HepG2 (cell line): ENCODE data around the gene MIPEP. TPM values are rescaled to one million over a fixed set of nuclear protein-coding genes. Genes with fewer than 3 reads are reported as not detected.

Experiments used
- ATAC-seq: fragments of 200-7000 bp; cut with Tn5 transposase; 3 replicates; pipeline ENCODE4 v1.9.1; 2020; ENCODE audit warnings: mild to moderate bottlenecking, moderate library complexity
- BruUV-seq: library from RNA; stranded (reverse); fragments of 400-500 nt; replicated peaks from 2 replicates; lab custom pipeline; 2021; lab: Mats Ljungman, UMichigan
- CTCF ChIA-PET: fragments of 300-600 bp; formaldehyde crosslinking; extraction: SDS; loops from one replicate; lab custom pipeline; 2021; ENCODE audit warnings: low total read pairs, inconsistent platforms, low intra/inter-chr PET ratio; lab: Yijun Ruan, JAX
- POLR2A ChIA-PET: fragments of 350-600 bp; sonication (Branson Sonifier 250); formaldehyde crosslinking; loops from one replicate; lab custom pipeline; 2020; ENCODE audit warnings: antibody characterized with exemption, inconsistent platforms; lab: Yijun Ruan, JAX
- DNase-seq: peaks from one replicate; pipeline ENCODE4 v3.0.0-alpha.2; 2015; ENCODE audit warnings: low spot score
- FAIRE-seq: peaks from 3 replicates; lab custom pipeline; 2011; peaks lifted over from hg19 to GRCh38; lab: Jason Lieb, UNC
- H2AFZ ChIP-seq: one replicate; pipeline ENCODE4 v1.6.1; 2011; ENCODE audit warnings: low read length, inconsistent platforms
- H3K27ac ChIP-seq: fragments of 300-600 bp; 3 replicates; pipeline ENCODE4 v1.8.0; 2011; ENCODE audit warnings: mixed run types, mild to moderate bottlenecking, mixed read lengths, low read length, inconsistent platforms; ENCODE audit not compliant: insufficient read depth; ENCODE audit errors: extremely low read length
- H3K27me3 ChIP-seq, 2 experiments: fragments of 200-600 bp in 1 of 2; 2 replicates in 1 of 2; 3 replicates in 1 of 2; pipeline versions ENCODE4 v1.6.0 to v1.8.0; 2011; ENCODE audit warnings: low read length in 2 of 2, mild to moderate bottlenecking in 2 of 2, moderate library complexity in 2 of 2, inconsistent platforms in 1 of 2; ENCODE audit not compliant: insufficient read depth in 2 of 2, control insufficient read depth in 1 of 2
- H3K36me3 ChIP-seq, 2 experiments: fragments of 200-600 bp in 1 of 2; replicated peaks in 1 of 2; 2 replicates in 1 of 2; 3 replicates in 1 of 2; pipeline versions ENCODE4 v1.5.1 to v1.8.0; 2011; ENCODE audit warnings: low read length in 2 of 2, inconsistent platforms in 1 of 2; ENCODE audit not compliant: insufficient read depth in 2 of 2, control insufficient read depth in 1 of 2
- H3K4me1 ChIP-seq: 2 replicates; pipeline ENCODE4 v1.5.1; 2012; ENCODE audit warnings: low read length, inconsistent platforms; ENCODE audit not compliant: insufficient read depth
- H3K4me2 ChIP-seq: 2 replicates; pipeline ENCODE4 v1.6.0; 2011; ENCODE audit warnings: low read depth, low read length, inconsistent platforms
- H3K4me3 ChIP-seq, 3 experiments: fragments of 200-600 bp in 1 of 3; sonication (generic), shearing (Covaris generic) in 1 of 3; replicated peaks in 1 of 3; 2 replicates each; pipeline ENCODE4 v1.5.1; 2011 to 2016; ENCODE audit warnings: low read length in 3 of 3, inconsistent platforms in 2 of 3, low read depth in 2 of 3, mild to moderate bottlenecking in 2 of 3, control low read depth in 1 of 3, mixed read lengths in 1 of 3; ENCODE audit not compliant: insufficient read depth in 1 of 3
- H3K79me2 ChIP-seq: one replicate; pipeline ENCODE4 v1.6.1; 2011; ENCODE audit warnings: low read length, inconsistent platforms; ENCODE audit not compliant: insufficient read depth
- H3K9ac ChIP-seq: 2 replicates; pipeline ENCODE4 v1.6.0; 2011; ENCODE audit warnings: mild to moderate bottlenecking, low read depth, low read length, inconsistent platforms; ENCODE audit not compliant: insufficient read depth
- H3K9me3 ChIP-seq: 2 replicates; pipeline ENCODE4 v1.5.1; 2012; ENCODE audit warnings: mild to moderate bottlenecking, low read length
- H4K20me1 ChIP-seq: 2 replicates; pipeline ENCODE4 v1.6.0; 2011; ENCODE audit warnings: inconsistent platforms, mild to moderate bottlenecking, low read length, moderate library complexity; ENCODE audit not compliant: insufficient read depth
- ATF1 ChIP-seq: IDR thresholded peaks from 2 replicates; pipeline ENCODE4 v1.6.1; 2016; ENCODE audit warnings: mild to moderate bottlenecking, control low read depth
- CENPT ChIP-seq: sonication (generic); formaldehyde crosslinking; IDR thresholded peaks from 2 replicates; pipeline ENCODE4 v1.8.0; 2022; ENCODE audit warnings: low read depth, mild to moderate bottlenecking, moderate library complexity, missing genetic modification reagents
- DMAP1 ChIP-seq: IDR thresholded peaks from 2 replicates; pipeline ENCODE4 v1.6.1; 2016
- EED ChIP-seq: sonication (generic); formaldehyde crosslinking; IDR thresholded peaks from 2 replicates; pipeline ENCODE4 v1.5.0; 2020; ENCODE audit warnings: mild to moderate bottlenecking, missing genetic modification reagents
- MEIS2 ChIP-seq: sonication (generic); formaldehyde crosslinking; IDR thresholded peaks from 2 replicates; pipeline ENCODE4 v1.9.0; 2021; ENCODE audit warnings: mild to moderate bottlenecking, missing genetic modification reagents
- NFKBIZ ChIP-seq: IDR thresholded peaks from 2 replicates; pipeline ENCODE4 v1.6.1; 2018; ENCODE audit warnings: missing genetic modification reagents, missing compliant biosample characterization
- PHF5A ChIP-seq: IDR thresholded peaks from one replicate; pipeline ENCODE4 v1.6.1; 2018; ENCODE audit warnings: low read depth, missing genetic modification reagents; ENCODE audit not compliant: unreplicated experiment
- POLR2AphosphoS5 ChIP-seq: IDR thresholded peaks from 2 replicates; pipeline ENCODE4 v1.6.1; 2012; ENCODE audit warnings: low read depth, low read length
- RAD51 ChIP-seq: fragments of 450-650 bp; IDR thresholded peaks from 2 replicates; pipeline ENCODE4 v1.6.1; 2016; ENCODE audit warnings: borderline replicate concordance
- RARA ChIP-seq: IDR thresholded peaks from 2 replicates; pipeline ENCODE4 v1.6.1; 2016; ENCODE audit warnings: missing genetic modification reagents, missing compliant biosample characterization
- SRF ChIP-seq: IDR thresholded peaks from 2 replicates; pipeline ENCODE4 v1.6.1; 2011; ENCODE audit warnings: mild to moderate bottlenecking, low read depth, low read length, moderate library complexity
- STAT5B ChIP-seq: sonication (generic); formaldehyde crosslinking; IDR thresholded peaks from 2 replicates; pipeline ENCODE4 v1.4.0; 2020; ENCODE audit warnings: missing genetic modification reagents
- YEATS4 ChIP-seq: sonication (generic); formaldehyde crosslinking; IDR thresholded peaks from 2 replicates; pipeline ENCODE4 v1.4.0; 2020; ENCODE audit warnings: missing genetic modification reagents, borderline replicate concordance
- YY1 ChIP-seq: IDR thresholded peaks from 2 replicates; pipeline ENCODE4 v1.6.1; 2011; ENCODE audit warnings: low read length, low read depth, moderate library complexity, mild to moderate bottlenecking; ENCODE audit not compliant: insufficient read depth, insufficient replicate concordance
- ZNF12 ChIP-seq: sonication (generic); formaldehyde crosslinking; IDR thresholded peaks from 2 replicates; pipeline ENCODE4 v1.5.0; 2020; ENCODE audit warnings: missing genetic modification reagents
- ZNF160 ChIP-seq: sonication (generic); formaldehyde crosslinking; IDR thresholded peaks from 2 replicates; pipeline ENCODE4 v1.8.0; 2022; ENCODE audit warnings: mild to moderate bottlenecking, inconsistent platforms, missing genetic modification reagents
- ZNF235 ChIP-seq: sonication (generic); formaldehyde crosslinking; IDR thresholded peaks from 2 replicates; pipeline ENCODE4 v1.8.1; 2023; ENCODE audit warnings: mild to moderate bottlenecking, missing genetic modification reagents, borderline replicate concordance
- ZNF607 ChIP-seq: sonication (generic); formaldehyde crosslinking; IDR thresholded peaks from 2 replicates; pipeline ENCODE4 v1.5.1; 2020; ENCODE audit warnings: missing genetic modification reagents, mild to moderate bottlenecking, borderline replicate concordance
- ZNF672 ChIP-seq: sonication (generic); formaldehyde crosslinking; IDR thresholded peaks from 2 replicates; pipeline ENCODE4 v1.8.1; 2022; ENCODE audit warnings: missing genetic modification reagents
- WGBS: methylation state at CpG from one replicate; pipeline ENCODE4 v1.1.6; 2017; ENCODE audit warnings: low lambda C conversion rate; 5-methylcytosine and 5-hydroxymethylcytosine counted together
- in situ Hi-C: cut with HindIII; loops from 2 replicates; pipeline ENCODE4 v1.10.0; 2017; ENCODE audit warnings: low pct_unique_long_range_greater_than_20kb; ENCODE audit not compliant: extremely low pct_ligation_motif_present
- intact Hi-C: fragments of 100-400 bp; cut with micrococcal nuclease; formaldehyde crosslinking; loops from one replicate; pipeline ENCODE4 v1.10.0; 2022; ENCODE audit not compliant: unreplicated experiment
- polyA plus RNA-seq, 8 experiments: library from polyadenylated mRNA; depleted of rRNA in 3 of 8; stranded (reverse) in 7 of 8; unstranded in 1 of 8; fragments of >200 nt; fragmentation: Illumina TruSeq in 4 of 8; extraction: Trizol in 4 of 8; gene quantifications; 2 replicates each; pipeline versions ENCODE4 v1.2.1 to v1.2.3, GENCODE V29; 2011 to 2016; ENCODE audit warnings: low read depth in 4 of 8, missing spikeins in 1 of 8, mixed read lengths in 1 of 8; ENCODE audit not compliant: insufficient read depth in 1 of 8
- total RNA-seq, 5 experiments: library from RNA; depleted of rRNA; stranded (reverse); fragments of >200 nt; fragmentation: Illumina TruSeq; extraction: Trizol; gene quantifications; 2 replicates each; pipeline ENCODE4 v1.2.3, GENCODE V29; 2016; ENCODE audit warnings: low read depth in 1 of 5
- TF ChIP-seq, protein P1 (sequence below): sonication (generic); formaldehyde crosslinking; IDR thresholded peaks from 2 replicates; pipeline ENCODE4 v1.4.0; 2020; ENCODE audit warnings: missing genetic modification reagents
- TF ChIP-seq, protein P2 (sequence below): sonication (generic); formaldehyde crosslinking; IDR thresholded peaks from 2 replicates; pipeline ENCODE4 v1.5.0; 2020; ENCODE audit warnings: mild to moderate bottlenecking, missing genetic modification reagents
- TF ChIP-seq, protein P3 (sequence below): IDR thresholded peaks from 2 replicates; pipeline ENCODE4 v1.6.1; 2016

The MIPEP gene
- total and polyA plus RNA-seq, 2 of the 13 experiments (the other 11 are each of a cell fraction or from before 2014, with no cell fraction given) = 9.3 to 24.1 TPM

- TF ChIP-seq ZNF235 (CRISPR knock-in tag) (no peak), RARA (no peak), RAD51 (no peak), ZNF12 (CRISPR knock-in tag) (no peak), STAT5B (no peak)
- TF ChIP-seq, protein P1, sequence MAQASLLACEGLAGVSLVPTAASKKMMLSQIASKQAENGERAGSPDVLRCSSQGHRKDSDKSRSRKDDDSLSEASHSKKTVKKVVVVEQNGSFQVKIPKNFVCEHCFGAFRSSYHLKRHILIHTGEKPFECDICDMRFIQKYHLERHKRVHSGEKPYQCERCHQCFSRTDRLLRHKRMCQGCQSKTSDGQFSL (CRISPR knock-in tag) = no peak
These were observed 14.7 kb upstream of the MIPEP start (continued) for GRCh38 chr13:23903906-23904280.

GRCh38 chr13:23902975-23903905 is 14.0 kb upstream of the MIPEP start:
- no peaks in the 10 kb centered on the region for H3K9me3 ChIP-seq
- DNase-seq = no peak
- 62% methylated on average over 24 of the region's 67 CpGs for WGBS
- no peaks in the 10 kb centered on the region for H3K36me3 ChIP-seq
- H3K79me2 ChIP-seq = no peaks in the 10 kb centered on the region
- no TSS peak for BruUV-seq
- ChIA-PET POLR2A (no interaction called here), CTCF (no interaction called here)
- H3K4me1 ChIP-seq = no peaks in the 10 kb centered on the region
- intact Hi-C loops = no loop called here
- H3K4me3 ChIP-seq = no peak overlapping the region
- FAIRE-seq = no peak
- H4K20me1 ChIP-seq = no peaks in the 10 kb centered on the region
- peaks cover 3 to 19% of the 10 kb centered on the region in 2 experiments; a peak in 2 of 5 replicates for H3K27me3 ChIP-seq
- no peak overlapping the region for H2AFZ ChIP-seq
- no peak overlapping the region for H3K4me2 ChIP-seq
- H3K27ac ChIP-seq = no peak overlapping the region
- in situ Hi-C loops = no loop called here
- H3K9ac ChIP-seq = no peak overlapping the region
- ATAC-seq = peak; percentile 38; the same call in 2 of the 3 replicates
- TF ChIP-seq YY1 (no peak), ZNF672 (CRISPR knock-in tag) (no peak), CENPT (no peak), ATF1 (CRISPR knock-in tag) (no peak), NFKBIZ (CRISPR knock-in tag) (no peak), ZNF160 (CRISPR knock-in tag) (no peak), MEIS2 (CRISPR knock-in tag) (no peak), POLR2AphosphoS5 (no peak), YEATS4 (CRISPR knock-in tag) (no peak), ZNF235 (CRISPR knock-in tag) (no peak), DMAP1 (CRISPR knock-in tag) (no peak), ZNF607 (CRISPR knock-in tag) (no peak), EED (CRISPR knock-in tag) (no peak), SRF (no peak), PHF5A (CRISPR knock-in tag) (no peak)
- TF ChIP-seq, protein P2, sequence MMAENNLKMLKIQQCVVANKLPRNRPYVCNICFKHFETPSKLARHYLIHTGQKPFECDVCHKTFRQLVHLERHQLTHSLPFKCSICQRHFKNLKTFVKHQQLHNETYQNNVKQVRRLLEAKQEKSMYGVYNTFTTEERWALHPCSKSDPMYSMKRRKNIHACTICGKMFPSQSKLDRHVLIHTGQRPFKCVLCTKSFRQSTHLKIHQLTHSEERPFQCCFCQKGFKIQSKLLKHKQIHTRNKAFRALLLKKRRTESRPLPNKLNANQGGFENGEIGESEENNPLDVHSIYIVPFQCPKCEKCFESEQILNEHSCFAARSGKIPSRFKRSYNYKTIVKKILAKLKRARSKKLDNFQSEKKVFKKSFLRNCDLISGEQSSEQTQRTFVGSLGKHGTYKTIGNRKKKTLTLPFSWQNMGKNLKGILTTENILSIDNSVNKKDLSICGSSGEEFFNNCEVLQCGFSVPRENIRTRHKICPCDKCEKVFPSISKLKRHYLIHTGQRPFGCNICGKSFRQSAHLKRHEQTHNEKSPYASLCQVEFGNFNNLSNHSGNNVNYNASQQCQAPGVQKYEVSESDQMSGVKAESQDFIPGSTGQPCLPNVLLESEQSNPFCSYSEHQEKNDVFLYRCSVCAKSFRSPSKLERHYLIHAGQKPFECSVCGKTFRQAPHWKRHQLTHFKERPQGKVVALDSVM (CRISPR knock-in tag) = no peak
- TF ChIP-seq, protein P3, sequence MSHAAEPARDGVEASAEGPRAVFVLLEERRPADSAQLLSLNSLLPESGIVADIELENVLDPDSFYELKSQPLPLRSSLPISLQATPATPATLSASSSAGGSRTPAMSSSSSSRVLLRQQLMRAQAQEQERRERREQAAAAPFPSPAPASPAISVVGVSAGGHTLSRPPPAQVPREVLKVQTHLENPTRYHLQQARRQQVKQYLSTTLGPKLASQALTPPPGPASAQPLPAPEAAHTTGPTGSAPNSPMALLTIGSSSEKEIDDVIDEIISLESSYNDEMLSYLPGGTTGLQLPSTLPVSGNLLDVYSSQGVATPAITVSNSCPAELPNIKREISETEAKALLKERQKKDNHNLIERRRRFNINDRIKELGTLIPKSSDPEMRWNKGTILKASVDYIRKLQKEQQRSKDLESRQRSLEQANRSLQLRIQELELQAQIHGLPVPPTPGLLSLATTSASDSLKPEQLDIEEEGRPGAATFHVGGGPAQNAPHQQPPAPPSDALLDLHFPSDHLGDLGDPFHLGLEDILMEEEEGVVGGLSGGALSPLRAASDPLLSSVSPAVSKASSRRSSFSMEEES (CRISPR knock-in tag) = no peak
